ENCODE results near the gene NIN. TPM values are rescaled to one million over a fixed set of nuclear protein-coding genes. Genes with fewer than 3 reads are reported as not detected.

NIN gene
- total RNA-seq, 1 donor from 2014 or later, result 156 TPM

GRCh38 chr14:50736932-50737419, 94.0 kb downstream of the NIN start:
- Mint-ChIP-seq H3K27me3 (no peaks in the 10 kb centered on the region), H3K4me3 (no peak overlapping the region), H3K36me3 (ENCODE audit: low read depth) (peaks cover 80% of the 10 kb centered on the region), H3K27ac (no peak overlapping the region), H3K9me3 (no peaks in the 10 kb centered on the region), H3K4me1 (peaks cover 8% of the 10 kb centered on the region)
- ATAC-seq (ENCODE audit: low read depth), result no peak
- ChIA-PET CTCF (no interaction called here), POLR2A (no interaction called here)
- DNase-seq, result no peak
- no peak for TF ChIP-seq CTCF (IDR thresholded peaks at IDR 0.05)
- intact Hi-C loops (cut with micrococcal nuclease), result no loop called here

GRCh38 chr14:50734950-50735695, 95.8 kb downstream of the NIN start:
- no peak overlapping the region for H3K27ac Mint-ChIP-seq
- ChIA-PET POLR2A (no interaction called here), CTCF (interaction anchor here (1.4 kb wide), 1 partner anchor 125 kb away, joined by 4 read pairs; no protein-coding TSS in a partner anchor)
- TF ChIP-seq CTCF (IDR thresholded peaks at IDR 0.05), result no peak
- peaks cover 6% of the 10 kb centered on the region for H3K4me1 Mint-ChIP-seq
- H3K27me3 Mint-ChIP-seq, result no peaks in the 10 kb centered on the region
- intact Hi-C loops (cut with micrococcal nuclease), result no loop called here
- H3K9me3 Mint-ChIP-seq, result peaks cover 1% of the 10 kb centered on the region
- ATAC-seq (ENCODE audit: low read depth), result no peak
- peaks cover 81% of the 10 kb centered on the region for H3K36me3 Mint-ChIP-seq (ENCODE audit: low read depth)
- DNase-seq, result no peak
- H3K4me3 Mint-ChIP-seq, result no peak overlapping the region

GRCh38 chr14:50733494-50733893, 97.5 kb downstream of the NIN start:
- POLR2A ChIA-PET, result interaction anchor here (0.6 to 0.7 kb wide), 2 partner anchors 21 to 60 kb away, joined by 4 to 5 read pairs; no protein-coding TSS in a partner anchor
- Mint-ChIP-seq H3K27me3 (no peaks in the 10 kb centered on the region), H3K27ac (no peak overlapping the region), H3K4me1 (no peaks in the 10 kb centered on the region), H3K9me3 (peaks cover 2% of the 10 kb centered on the region), H3K36me3 (ENCODE audit: low read depth) (peaks cover 83% of the 10 kb centered on the region), H3K4me3 (no peak overlapping the region)
- no peak for ATAC-seq (ENCODE audit: low read depth)
- intact Hi-C loops (cut with micrococcal nuclease), result no loop called here
- no peak for DNase-seq
- CTCF ChIA-PET, result interaction anchor here (1.0 kb wide), 1 partner anchor 40 kb away, joined by 3 read pairs; no protein-coding TSS in a partner anchor
- no peak for TF ChIP-seq CTCF (IDR thresholded peaks at IDR 0.05)

- DNase-seq (no peak), ATAC-seq (ENCODE audit: low read depth) (no peak)
- H3K4me3 Mint-ChIP-seq, result no peak overlapping the region
- no peak for TF ChIP-seq CTCF (IDR thresholded peaks at IDR 0.05)
- CTCF ChIA-PET, result interaction anchor here (1.2 kb wide), 1 partner anchor 15 kb away, joined by 3 read pairs; no protein-coding TSS in a partner anchor
- POLR2A ChIA-PET, result no interaction called here
- H3K4me1 Mint-ChIP-seq, result peaks cover 6% of the 10 kb centered on the region
- no peaks in the 10 kb centered on the region for H3K27me3 Mint-ChIP-seq
- intact Hi-C loops (cut with micrococcal nuclease), result no loop called here
- no peak overlapping the region for H3K27ac Mint-ChIP-seq
- peaks cover 2% of the 10 kb centered on the region for H3K9me3 Mint-ChIP-seq
- H3K36me3 Mint-ChIP-seq (ENCODE audit: low read depth), result peaks cover 93% of the 10 kb centered on the region
These were observed 102.1 kb downstream of the NIN start for GRCh38 chr14:50728836-50729235.

- no peak for DNase-seq
- TF ChIP-seq CTCF (IDR thresholded peaks at IDR 0.05), result no peak
- H3K4me1 Mint-ChIP-seq, result peaks cover 6% of the 10 kb centered on the region
- peaks cover 2% of the 10 kb centered on the region for H3K9me3 Mint-ChIP-seq
- H3K36me3 Mint-ChIP-seq (ENCODE audit: low read depth), result peaks cover 94% of the 10 kb centered on the region
- intact Hi-C loops (cut with micrococcal nuclease), result no loop called here
- ATAC-seq (ENCODE audit: low read depth), result no peak
- no peak overlapping the region for H3K27ac Mint-ChIP-seq
- H3K4me3 Mint-ChIP-seq, result no peak overlapping the region
- no peaks in the 10 kb centered on the region for H3K27me3 Mint-ChIP-seq
- POLR2A ChIA-PET, result no interaction called here
- CTCF ChIA-PET, result interaction anchor here (0.9 to 1.2 kb wide), 3 partner anchors 13 to 126 kb away, joined by 3 to 5 read pairs (median 3); no protein-coding TSS in a partner anchor
These were observed 104.4 kb downstream of the NIN start for GRCh38 chr14:50726372-50727107.

Data from activated B cell treated with CpG ODN at 0.5 μM for 24 hours (primary cell).